Mesenteric fat pad (tissue), 1 donor: ENCODE data around the gene LRMDA. TPM values are rescaled to one million over a fixed set of nuclear protein-coding genes. Genes with fewer than 3 reads are reported as not detected.

Experiments
- DNase-seq: peaks from one replicate; pipeline ENCODE4 v3.0.0-alpha.2; 2020; ENCODE audit warnings: low spot score
- total RNA-seq: library from RNA; stranded (reverse); fragmentation: NEBNext Ultra II Directional; extraction: Animal tissue kit (Norgen Biotek cat#: 25700); gene quantifications from one replicate; pipeline ENCODE4 v1.2.1, GENCODE V29; 2021
- donor health status: DM: yes; HTN: yes; CAD: no.

The LRMDA gene
- total RNA-seq, 1 donor from 2014 or later, result 26.6 TPM

DNA sequence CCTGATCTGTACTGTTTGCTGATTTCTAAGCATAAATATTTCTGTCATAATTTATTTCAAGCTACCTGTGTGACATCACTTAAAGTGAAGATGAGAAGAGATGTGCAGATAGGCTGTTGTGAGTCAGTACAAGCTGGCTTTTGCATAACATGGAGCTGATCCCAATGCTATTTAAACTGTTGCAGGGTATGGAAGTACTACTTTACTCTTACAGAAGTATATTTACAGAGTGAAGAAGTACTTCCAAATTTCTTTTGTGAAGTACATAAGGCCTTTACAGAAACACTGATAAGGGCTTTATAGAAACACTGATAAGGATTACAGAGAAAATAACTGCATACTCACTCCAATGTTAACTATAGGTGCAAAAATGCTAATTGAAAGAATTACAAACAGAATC lies 911.6 kb downstream of the LRMDA start:
- no peak for DNase-seq

DNA sequence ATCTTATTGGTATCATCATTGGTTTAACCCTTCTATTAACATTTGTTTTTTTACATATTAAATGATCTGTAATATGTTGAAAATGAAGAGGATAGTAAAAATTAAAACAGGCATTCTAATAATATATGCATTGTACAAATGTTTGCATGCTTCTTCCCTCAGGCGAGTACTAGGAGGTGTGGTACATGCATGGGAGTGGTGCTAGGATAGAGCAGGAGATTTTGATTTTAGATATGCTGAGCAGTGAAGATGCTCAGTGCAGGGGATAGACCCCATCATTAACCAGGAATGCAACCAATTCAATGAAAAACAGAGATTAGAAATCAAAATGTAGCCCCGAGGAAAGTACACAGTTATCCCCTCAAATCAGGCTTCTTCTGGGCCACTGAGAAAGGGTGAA lies 916.4 kb downstream of the LRMDA start:
- DNase-seq, result no peak

DNA sequence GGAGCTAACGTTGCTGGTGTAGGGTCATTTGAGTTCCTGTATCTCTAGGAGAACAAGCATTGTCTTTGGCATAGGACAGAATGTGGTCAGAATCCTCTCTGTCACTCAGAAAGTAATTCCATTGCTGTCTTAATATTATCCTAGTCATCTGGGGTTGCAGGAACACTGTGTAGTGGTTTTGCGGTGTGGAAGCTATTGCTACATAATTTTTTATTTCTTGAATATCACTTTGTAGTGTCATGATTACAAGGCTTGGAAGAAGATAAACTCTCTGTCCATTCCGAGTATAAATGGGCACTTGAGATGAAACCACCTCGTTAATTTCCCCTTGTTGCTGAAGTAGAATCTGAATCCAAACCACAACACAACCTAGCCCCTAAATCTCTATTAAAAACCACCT lies 919.2 kb downstream of the LRMDA start:
- no peak for DNase-seq

DNA sequence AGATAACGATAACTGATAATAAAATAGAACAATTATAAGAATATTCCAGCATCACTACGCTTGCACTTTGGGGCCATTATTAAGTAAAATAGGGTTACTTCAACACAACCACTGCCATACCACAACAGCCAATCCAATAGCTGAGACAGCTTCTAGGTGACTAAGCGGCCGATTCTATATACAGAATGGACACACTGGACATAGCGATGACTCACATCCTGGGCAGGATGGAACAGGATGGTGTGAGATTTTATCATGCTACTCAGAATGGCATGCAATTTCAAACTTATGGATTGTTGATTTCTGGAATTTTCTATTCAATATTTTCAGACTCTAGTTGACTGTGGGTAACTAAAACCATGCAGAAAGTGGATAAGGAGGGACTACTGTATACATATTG lies 920.9 kb downstream of the LRMDA start:
- DNase-seq, result no peak

DNA sequence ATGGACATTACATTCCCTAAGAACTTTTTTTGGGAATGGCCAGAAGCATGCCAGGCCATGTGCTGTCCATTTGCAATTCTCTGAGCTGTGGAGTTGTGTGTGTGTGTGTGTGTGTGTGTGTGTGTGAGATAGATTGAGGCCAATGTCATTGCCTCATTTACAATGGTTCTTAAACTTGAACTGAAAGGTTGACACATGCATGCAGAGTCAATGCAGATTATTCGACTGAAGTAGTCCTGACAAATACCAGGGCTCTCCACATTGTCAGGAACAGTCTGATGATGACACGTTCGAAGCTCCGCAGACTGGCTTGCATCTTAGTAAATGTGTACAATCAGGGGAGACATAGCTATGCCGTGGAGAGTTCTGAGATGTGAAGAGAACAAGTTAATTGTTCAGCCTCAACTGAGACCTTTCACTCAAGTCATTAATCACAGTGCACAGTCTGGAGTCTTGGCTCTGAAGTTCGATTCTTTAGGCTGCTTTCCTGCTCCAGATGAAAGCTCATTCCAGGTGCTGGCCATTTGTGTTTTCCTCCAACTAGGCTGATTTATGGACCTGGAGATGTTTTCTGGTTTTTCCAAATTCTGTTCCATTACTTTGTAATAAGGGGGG lies 921.9 kb downstream of the LRMDA start:
- no peak for DNase-seq

DNA sequence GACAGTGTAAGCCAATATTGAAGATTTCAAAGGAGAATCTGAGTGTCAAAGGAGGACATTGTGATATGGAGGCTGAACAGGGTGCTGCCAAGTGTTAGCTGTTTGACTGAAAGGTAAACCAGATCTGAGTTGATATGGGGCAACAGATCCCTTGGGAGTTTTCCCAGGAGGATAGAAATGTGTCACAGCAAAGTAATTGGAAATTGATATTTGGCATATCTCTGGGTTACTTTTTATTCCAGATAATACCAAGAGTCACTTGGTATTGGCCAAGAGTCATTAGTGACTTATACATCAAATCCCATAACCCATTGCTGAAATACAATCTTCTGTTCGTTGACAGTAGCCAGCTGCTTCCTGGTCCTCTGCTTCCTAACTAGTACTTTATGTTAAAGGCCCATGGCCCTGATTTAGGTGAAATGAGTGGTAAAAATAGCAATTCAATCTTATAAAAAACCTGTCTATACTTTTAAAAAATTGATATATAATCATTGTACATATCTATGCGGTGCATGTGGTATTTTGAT lies 922.9 kb downstream of the LRMDA start:
- DNase-seq, result no peak

DNA sequence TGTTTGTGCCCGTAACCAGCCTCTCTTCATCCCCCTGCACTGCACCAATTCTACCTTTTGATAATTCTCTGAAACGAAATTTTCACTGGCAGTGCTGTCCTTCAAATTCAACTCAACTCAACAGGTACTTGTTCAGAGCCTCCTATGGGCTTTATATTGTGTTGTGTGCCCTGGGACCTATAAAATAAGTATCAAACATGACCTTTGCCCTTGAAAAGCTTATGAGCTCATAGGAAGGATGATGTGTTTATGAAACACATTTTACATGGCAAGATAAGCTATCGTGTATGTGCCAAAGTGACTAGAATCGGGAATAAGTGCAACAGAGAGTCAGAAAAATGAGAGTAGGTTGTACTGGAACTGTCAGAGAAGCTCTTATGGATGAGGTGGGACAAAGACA lies 923.5 kb downstream of the LRMDA start:
- DNase-seq, result no peak

DNA sequence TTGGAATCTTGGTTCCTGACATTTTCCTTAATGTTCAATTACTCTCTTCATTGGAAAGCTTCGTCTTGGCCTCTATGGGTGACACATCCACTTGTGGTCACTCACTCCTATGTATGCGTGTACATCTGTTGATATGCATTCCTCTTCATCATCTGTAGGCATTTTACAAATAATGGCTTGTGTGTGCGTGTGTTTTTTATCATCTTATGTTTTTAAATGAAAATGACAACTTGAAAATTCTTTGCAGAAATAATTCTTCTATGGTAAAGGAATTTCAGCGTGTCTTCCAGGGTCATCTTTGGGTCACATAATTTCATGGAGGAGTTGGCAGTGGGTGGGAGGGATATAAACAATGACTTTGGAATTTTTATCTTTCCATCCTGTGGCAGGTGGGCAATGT lies 925.1 kb downstream of the LRMDA start:
- DNase-seq, result no peak

DNA sequence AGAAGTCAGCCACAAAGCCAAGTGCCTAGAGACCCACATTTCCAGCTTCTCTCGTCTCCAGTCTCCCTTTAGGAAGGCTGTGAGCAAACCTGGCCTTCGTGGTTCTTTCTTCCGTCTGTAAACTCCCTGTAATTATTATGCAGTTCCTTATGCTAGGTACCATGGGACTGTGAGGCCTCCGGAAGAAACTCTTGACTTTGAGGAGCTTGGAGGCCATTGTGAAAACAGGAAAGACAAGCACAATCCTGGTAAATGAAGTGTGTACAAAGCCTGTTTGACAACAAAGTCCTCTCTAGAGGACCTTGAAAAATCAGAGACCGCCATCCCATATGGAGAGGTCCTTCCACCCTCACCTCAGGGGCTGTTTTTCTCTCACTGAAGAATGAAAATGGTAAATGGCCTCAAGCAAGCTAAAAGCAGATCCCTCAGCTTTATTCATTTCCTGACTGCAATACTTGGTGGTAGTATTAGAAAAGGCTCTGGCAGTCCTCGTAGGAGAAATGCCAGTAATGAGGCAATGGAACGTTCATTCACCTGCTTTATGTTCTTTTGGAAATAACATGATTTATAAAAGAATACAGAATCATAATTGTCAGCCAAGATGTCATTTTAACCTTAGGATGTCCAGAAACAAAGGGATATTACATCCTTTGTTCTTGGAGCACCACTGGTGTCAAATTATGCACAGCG lies 926.4 kb downstream of the LRMDA start:
- no peak for DNase-seq

DNA sequence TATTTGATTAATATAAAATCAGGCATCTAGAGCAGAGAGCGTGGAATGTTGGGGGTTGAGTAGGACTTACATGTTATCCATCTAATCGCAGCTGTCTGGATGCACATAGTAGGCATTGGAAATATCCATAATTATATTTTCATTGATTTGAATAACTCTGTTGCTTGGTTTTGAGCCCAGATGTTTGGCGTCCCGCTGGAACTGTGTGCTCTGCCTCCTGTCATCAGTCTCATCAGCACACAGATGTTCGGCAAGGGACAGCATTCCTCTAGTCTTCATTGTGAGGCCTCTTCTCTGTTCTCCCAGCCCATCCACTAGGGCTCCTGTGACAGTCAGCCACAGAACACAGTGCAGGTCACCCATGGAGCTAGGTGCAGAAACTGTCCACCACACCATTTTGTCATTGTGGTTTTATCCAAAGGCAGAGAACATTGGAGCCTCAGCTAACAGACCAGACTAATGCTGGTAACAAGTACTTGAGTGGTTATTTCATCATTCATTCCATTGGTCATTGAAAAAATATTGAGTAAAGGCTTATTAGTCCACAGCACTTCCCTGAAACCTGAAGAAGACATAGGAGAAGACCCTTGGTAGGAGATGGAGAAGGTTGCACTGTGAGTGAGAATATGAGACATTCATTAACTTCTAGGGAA lies 927.4 kb downstream of the LRMDA start:
- no peak for DNase-seq

DNA sequence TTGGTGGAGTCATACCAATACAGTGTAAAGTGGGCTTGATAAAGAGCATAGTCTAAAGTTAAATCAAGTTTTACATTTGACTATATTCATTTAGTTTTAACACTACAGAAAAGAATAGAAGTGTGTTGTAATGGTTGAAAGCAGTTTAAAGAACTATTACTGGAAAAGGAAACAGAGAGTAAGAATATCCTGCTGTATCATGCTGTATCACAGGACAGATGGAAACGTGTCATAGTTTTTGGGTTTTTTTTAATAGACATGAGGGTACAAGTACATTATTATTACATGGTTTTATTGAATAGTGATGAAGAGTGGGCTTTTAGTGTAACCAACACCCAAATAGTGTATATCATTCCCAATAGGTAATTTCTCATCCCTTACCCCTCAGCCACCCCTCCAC lies 944.3 kb downstream of the LRMDA start:
- DNase-seq, result no peak

DNA sequence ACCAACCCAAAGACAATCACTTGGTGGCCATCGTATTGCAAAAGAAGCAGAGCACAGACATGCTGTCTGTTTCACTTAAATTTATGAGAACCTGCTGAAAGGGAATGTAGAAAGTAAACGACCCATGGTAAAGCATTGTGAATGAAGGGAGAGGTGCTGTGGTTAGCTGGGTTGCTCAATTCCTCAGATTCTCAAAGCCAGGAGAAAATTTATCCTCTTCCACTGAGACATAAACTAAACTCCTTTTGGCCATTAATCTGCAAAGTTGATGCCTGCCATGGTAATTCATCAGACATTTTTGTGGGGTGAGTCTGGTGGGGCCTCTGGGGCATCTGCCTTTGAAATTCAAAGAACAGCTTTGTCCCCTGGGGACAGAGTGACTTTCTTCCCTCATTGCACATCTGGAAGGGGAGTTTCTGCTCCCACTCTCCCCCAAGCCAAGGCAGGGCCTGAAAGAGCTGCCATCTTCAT lies 951.0 kb downstream of the LRMDA start:
- no peak for DNase-seq

DNA sequence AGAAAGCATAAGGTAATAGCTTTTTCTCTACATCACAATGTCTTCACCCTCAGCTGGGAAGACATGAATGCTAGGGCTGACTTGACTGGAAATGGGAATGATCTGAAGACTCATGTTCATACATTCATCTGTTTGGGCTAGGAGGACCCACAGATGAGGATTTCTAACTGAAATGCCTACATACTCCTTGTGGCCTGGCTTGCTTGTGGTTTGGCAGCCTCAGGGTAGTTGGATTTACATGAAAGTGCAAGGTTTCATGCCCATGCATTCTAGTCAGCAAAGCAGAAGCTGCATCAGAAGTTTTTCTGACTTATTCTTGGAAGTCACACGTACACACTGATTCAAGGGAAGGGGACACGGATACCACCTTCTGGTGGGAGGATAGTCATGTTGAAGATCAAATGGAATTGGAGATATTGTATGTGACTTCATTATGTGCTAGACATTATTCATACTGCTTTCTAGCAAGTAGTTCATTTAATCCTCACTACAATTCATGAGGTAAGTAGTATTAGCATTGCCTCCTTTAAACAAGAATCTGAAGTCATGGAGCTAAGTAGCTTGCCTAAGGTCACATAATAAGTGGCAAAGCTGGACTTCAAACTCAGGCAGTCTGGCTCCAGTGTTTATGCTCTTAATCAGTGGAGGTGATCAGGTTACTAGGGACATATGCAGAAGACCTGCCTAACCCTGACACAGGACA lies 957.0 kb downstream of the LRMDA start:
- DNase-seq, result no peak

DNA sequence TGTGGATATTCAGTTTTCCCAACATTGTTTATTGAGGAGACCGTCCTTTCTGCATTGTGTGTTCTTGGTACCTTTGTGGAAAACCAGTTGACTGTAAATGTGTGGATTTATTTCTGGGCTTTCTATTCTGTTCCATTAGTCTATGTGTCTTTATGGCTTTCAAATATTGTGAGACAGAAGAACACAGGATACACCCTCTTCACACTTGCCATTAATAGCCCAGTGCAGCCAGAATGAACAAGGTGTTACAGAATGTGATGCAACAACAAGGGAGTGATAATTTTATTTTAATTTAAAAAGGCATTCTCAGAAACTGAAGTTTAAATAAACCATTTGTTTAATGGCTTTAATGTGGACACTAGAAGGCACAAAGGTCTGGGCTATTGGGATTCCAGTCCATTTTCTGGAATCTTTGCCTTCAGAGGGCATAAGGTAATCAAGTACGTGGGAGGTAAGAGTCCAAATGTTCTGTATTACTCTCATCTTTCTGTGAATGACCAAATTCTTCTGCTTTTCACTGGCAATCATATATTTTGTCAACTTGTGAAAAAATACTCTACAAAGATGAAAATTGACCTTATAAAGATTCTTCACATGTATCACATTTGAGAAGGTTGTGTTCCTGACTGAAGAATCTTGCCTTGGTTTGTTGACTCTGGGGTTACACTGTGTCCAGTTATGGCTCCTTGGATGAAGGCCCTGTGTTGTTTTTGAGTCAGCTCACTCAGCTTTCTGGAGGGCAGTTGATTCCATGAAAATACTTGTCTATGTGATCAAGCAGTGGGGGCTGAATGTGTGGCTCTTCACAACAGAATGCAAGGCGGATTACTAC lies 962.7 kb downstream of the LRMDA start:
- no peak for DNase-seq

DNA sequence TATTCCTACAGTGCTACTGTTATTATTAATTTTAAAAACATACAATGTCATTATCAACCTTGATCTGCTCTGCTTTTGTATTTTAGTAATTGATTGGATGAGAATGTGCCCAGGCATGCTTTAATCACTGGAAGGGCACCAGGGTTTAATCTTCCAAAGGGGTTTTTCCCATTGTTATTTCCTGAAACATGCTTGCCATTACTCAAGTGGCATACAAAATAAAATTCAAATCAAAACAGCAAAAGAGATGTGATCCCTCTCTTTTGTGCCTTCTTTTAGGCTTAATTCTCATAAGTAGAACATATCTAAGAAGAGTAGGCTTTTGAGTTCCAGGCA lies 963.3 kb downstream of the LRMDA start:
- DNase-seq, result no peak

DNA sequence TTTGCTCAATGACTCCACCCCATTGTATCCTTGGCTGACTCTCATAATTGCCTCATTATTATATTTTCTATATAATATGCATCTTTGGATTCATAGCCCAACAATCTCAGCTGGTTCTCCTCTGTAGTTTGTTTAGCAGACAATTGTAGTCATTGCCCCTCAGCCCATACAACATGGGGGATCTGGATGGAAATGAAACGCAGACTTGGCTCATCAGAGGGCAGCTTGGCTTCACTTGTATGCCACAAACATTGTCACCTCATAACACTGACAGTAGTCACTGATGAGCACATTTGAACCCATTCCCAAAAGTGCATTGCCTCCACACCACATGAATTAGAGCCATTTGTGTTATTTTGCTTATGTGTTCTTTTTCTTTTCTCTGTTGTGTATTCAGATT lies 963.8 kb downstream of the LRMDA start:
- DNase-seq, result no peak

DNA sequence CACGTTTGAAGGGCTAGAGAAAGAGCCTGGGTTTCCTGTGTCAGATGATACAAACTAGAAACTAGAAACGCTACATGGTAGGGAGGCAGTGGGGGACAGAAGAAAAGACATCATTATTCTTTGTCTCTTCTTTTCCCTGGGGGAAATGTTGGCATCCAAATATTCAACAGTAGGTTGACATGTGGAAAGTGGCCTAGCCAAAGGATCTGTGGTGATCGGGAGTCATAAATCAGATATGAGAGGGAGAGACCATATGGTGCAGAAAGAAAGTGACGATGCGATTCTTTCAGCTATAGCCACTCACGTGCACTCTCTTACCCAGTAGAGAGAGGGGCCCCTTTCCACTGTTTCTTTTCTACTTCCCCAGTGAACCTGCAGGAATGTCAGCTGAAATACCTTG lies 964.7 kb downstream of the LRMDA start:
- DNase-seq, result no peak

DNA sequence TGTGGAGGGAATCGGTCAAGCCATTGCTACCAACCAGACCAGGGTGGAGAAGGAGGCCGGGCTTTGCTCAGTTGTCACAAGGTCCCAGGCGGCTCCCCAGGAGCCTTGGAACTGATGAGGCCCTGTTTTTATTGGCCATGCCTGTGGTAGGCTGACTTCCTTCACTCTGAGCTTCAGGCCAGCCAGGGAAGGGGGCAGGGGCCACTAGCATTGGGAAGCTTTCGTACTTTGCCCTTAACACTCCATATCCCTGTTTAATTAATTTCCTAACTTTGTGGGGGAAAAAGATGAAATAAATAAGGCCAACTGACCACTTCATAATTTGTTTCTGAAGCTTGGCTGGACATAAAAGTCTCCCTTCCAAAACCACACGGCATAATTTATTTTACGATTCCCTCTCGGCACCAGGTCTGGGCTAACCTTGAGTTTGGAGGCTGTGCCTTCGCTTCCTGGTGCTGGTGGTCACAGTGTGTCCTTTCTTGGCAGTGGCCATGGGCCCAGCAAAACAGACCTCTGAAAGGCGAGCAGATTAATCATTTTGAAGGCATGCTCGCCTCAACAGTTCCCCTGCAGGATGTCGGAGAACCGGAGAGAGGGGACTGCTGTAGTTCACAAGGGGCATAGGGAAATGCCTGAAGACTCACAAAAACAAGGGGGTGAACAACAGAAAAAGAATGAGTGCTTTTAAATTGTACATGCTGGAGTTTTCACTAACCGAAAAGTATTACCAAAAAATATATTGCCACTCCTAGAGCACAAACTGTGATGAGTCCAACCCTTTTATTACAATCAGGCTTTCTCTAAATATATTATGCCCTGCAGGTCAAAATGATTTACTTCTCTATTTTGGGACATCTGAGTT lies 966.0 kb downstream of the LRMDA start:
- DNase-seq, result no peak

DNA sequence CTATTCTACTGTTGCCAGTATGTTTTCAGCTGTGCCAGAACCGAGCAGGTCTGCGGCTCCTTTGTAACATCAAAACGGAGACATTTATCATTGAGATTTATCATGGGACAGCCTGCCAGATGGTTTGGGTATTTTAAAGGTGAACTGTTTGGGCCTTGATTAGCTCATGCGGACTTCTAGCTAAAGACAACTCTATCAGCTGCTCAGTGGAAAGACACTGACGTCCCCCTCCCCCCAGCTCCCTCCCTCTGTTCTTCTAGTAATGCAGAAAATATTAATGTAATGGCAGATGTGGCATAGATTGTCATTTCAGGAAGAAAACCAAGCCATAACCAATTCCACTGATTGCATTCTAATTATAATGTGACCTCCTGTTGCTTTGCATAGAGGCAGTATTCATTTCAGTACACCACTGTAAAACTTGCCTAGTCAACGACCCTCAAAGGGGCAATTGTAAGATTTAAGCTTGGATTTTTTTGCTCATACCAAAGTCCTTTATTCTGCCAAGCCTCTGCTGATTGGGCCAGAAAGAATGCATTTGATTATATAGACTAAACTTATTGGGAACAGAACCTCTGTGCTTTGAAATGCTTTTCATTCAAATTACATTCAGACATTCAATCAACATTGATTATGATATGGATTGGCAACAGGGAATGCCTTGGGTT lies 966.8 kb downstream of the LRMDA start:
- no peak for DNase-seq

DNA sequence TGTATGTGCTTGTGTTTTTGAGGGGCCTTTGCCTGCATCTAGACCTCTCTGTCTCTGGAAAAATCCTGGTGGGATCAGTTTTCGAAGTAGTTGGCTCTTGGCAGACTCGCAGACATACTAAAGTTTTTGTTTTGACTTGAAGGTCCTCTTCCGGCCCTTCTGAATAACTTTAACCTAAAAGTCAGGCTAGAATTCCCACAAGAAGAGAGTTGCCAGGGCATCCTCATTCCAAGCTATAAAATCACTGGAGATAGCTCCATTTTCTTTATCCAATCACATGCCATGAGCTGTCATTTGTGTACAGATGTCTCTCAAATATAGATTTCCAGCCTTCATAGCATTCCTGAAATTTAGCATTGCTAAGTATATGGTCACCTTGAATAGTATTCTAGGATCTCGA lies 967.8 kb downstream of the LRMDA start:
- no peak for DNase-seq
